Kidney epithelial cell (primary cell): ENCODE data around the gene PYGM. TPM values are rescaled to one million over a fixed set of nuclear protein-coding genes. Genes with fewer than 3 reads are reported as not detected.

Experiments used
- DNase-seq: peaks from one replicate; pipeline ENCODE4 v3.0.0-alpha.2; 2010; ENCODE audit warnings: low read depth
- H3K27me3 ChIP-seq: 2 replicates; pipeline ENCODE4 v1.6.0; 2011; ENCODE audit warnings: low read length; ENCODE audit not compliant: control insufficient read depth, insufficient read depth
- H3K36me3 ChIP-seq: 2 replicates; pipeline ENCODE4 v1.5.1; 2011; ENCODE audit warnings: low read length; ENCODE audit not compliant: control insufficient read depth, insufficient read depth
- H3K4me3 ChIP-seq: 2 replicates; pipeline ENCODE4 v1.5.1; 2011; ENCODE audit warnings: low read depth, mild to moderate bottlenecking, control low read depth, low read length
- CTCF ChIP-seq: IDR thresholded peaks from 2 replicates; pipeline ENCODE4 v1.5.1; 2011; ENCODE audit warnings: mild to moderate bottlenecking, moderate library complexity, low read length, control low read depth, inconsistent platforms; ENCODE audit not compliant: insufficient read depth, poor library complexity, severe bottlenecking
- total RNA-seq: library from RNA; depleted of rRNA; stranded (reverse); fragments of >200 nt; gene quantifications from 2 replicates; pipeline ENCODE4 v1.2.3, GENCODE V29; 2015

The PYGM gene
- total RNA-seq, 1 donor from 2014 or later: 0.17 TPM

- TF ChIP-seq CTCF: no peak
- no peaks in the 10 kb centered on the region for H3K36me3 ChIP-seq
- H3K27me3 ChIP-seq: peaks cover 42% of the 10 kb centered on the region
- no peak for DNase-seq
- no peak overlapping the region for H3K4me3 ChIP-seq
These were observed 11.7 kb downstream of the PYGM start for GRCh38 chr11:64747961-64748665.

- DNase-seq: no peak
- TF ChIP-seq CTCF: no peak
- H3K36me3 ChIP-seq: no peaks in the 10 kb centered on the region
- H3K4me3 ChIP-seq: no peak overlapping the region
- peaks cover 55% of the 10 kb centered on the region for H3K27me3 ChIP-seq
These were observed 13.3 kb downstream of the PYGM start for GRCh38 chr11:64746486-64746885.

GRCh38 chr11:64745521-64746328, 14.0 kb downstream of the PYGM start:
- TF ChIP-seq CTCF: no peak
- peaks cover 62% of the 10 kb centered on the region for H3K27me3 ChIP-seq
- H3K4me3 ChIP-seq: no peak overlapping the region
- no peaks in the 10 kb centered on the region for H3K36me3 ChIP-seq
- DNase-seq: peak; percentile 10

- H3K36me3 ChIP-seq: no peaks in the 10 kb centered on the region
- H3K27me3 ChIP-seq: peaks cover 67% of the 10 kb centered on the region
- DNase-seq: no peak
- no peak overlapping the region for H3K4me3 ChIP-seq
- TF ChIP-seq CTCF: no peak
These were observed 14.6 kb downstream of the PYGM start for GRCh38 chr11:64745189-64745520.

- no peak for DNase-seq
- no peaks in the 10 kb centered on the region for H3K36me3 ChIP-seq
- no peak for TF ChIP-seq CTCF
- no peak overlapping the region for H3K4me3 ChIP-seq
- peaks cover 72% of the 10 kb centered on the region for H3K27me3 ChIP-seq
These were observed 15.1 kb downstream of the PYGM start for GRCh38 chr11:64744544-64745188.
